MG63 (cell line): ENCODE data around the gene DLG4. TPM values are rescaled to one million over a fixed set of nuclear protein-coding genes. Genes with fewer than 3 reads are reported as not detected.
"Not testable (repeated sequence)": the region's sequence is repeated elsewhere in the genome, so short reads cannot be mapped to it uniquely, and the experiment has no call there.

Experiments used
- DNase-seq: peaks from one replicate; pipeline ENCODE4 v3.0.0-alpha.2; 2020
- H3K27me3 ChIP-seq: fragments of 250-450 bp; sonication (Bioruptor Pico); 2 replicates; pipeline ENCODE4 v1.5.1; 2020; ENCODE audit warnings: mild to moderate bottlenecking, moderate library complexity
- H3K36me3 ChIP-seq: fragments of 250-450 bp; sonication (Bioruptor Pico); 2 replicates; pipeline ENCODE4 v1.5.1; 2020; ENCODE audit warnings: mild to moderate bottlenecking, moderate library complexity
- H3K4me3 ChIP-seq: fragments of 250-450 bp; sonication (Bioruptor Pico); 2 replicates; pipeline ENCODE4 v1.5.1; 2020; ENCODE audit warnings: mild to moderate bottlenecking, moderate library complexity
- H3K9me3 ChIP-seq: fragments of 250-450 bp; sonication (Bioruptor Pico); 2 replicates; pipeline ENCODE4 v1.5.1; 2020; ENCODE audit warnings: mild to moderate bottlenecking, moderate library complexity
- total RNA-seq: library from RNA; depleted of rRNA; stranded (reverse); fragments of >200 nt; shearing (Covaris generic); gene quantifications from 2 replicates; pipeline ENCODE4 v1.2.3, GENCODE V29; 2014; ENCODE audit warnings: low replicate concordance

Gene DLG4
- total RNA-seq, 1 experiment from 2014 or later, result 15.3 TPM

DNA sequence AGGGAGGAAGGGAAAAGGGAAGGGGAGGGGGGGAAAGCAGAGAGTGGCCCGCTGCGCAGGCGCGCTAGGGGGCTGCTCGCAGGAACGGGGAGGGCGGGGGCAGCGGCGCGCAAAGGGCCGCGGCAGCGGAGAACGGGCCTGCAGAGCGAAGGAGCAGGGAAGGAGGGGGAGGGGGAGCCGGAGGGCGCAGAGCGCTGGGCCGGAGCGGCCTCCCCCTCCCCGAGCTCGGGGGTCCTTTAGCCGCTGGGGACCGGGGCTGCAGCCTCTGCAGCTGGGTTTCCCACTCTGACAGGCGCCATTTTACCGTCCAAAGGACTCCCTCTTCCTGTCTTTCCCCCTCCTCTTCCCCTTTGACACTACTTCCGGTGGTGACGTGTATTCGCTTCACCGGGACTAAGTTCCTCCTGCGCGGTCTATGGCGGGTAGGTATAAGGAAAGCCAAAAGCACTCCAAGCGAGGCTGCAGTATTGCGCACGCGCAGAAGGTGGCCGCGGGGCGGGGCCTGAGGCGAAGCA lies 32.1 kb upstream of the DLG4 start, which contains the start of gene CTDNEP1:
CTDNEP1 (minus strand) TSS at position 74 of the 515 bp plus-strand sequence. CDS start 438 bp downstream, outside the sequence.
- peaks cover 19% of the 10 kb centered on the region for H3K36me3 ChIP-seq
- peak; percentile 94 for DNase-seq
- H3K27me3 ChIP-seq, result no peaks in the 10 kb centered on the region
- peak within 1 kb of the TSS; percentile 90 for H3K4me3 ChIP-seq
- H3K9me3 ChIP-seq, result no peaks in the 10 kb centered on the region

DNA sequence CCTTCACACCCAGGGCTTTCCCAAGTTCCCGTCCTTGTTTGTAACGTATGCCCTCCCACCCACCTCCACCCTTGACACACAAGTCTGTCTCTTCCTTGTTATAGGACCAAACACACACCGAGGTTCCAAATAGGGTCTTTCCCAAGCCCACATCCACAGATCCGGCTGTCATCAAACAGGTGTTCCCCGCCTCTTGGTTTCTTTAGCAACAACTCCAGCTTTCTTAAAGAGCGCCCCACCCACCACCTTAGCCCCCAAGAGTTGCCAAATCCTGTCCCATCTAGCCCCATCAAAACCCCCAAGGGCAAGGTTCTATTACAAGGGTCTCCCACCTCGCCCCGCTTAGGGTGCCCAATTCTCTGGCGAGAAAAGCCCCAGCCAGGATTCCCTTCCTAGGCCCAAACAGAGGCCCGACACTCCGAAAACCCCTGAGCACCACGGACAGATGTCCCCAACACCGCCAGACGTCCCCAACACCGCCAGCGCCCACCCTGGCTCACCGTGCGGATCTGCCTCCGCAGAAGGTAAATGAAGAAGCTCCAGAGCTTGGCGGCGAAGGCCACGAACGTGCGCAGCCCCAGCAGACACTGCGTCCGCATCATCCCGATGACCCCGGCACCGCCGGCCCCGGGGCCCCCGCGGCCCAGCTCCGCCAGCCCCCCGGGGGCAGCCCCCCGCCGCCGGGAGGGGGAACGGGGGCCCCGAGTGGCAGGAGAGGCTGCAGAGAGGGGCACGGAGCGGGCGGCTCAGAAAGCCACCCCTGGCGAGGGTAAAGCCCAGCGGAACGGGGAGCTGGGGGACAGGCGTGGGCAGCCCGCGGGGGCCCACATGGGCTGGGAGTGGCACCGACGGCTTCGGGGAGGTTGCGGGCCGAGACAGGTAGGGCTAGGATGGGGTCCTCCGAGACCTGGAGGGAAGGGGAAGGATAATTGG lies 31.3 kb upstream of the DLG4 start:
- Histone ChIP-seq H3K27me3 (no peaks in the 10 kb centered on the region), H3K36me3 (peaks cover 17% of the 10 kb centered on the region)
- DNase-seq, result no peak

DNA sequence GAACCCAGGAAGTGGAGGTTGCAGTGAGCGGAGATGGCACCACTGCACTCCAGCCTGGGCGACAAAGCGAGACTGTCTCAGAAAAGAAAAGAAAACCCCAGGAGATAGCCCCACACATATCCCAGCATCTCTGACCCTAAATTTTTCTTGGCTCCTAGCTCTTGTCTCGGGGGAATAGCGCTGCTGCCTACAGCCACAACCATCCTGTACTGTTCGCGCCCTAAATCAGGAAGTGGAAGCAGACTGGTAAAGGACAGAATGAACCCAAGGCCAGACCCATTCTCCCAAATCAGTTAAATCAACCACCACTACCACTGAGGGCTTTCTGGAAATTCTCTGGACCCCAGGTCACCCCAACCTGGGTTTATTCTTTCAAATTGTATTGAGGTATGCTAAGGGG lies 30.2 kb upstream of the DLG4 start:
- H3K4me3 ChIP-seq, result peak overlapping the region; percentile 90
- H3K27me3 ChIP-seq, result no peaks in the 10 kb centered on the region
- H3K36me3 ChIP-seq, result peaks cover 20% of the 10 kb centered on the region
- no peaks in the 10 kb centered on the region for H3K9me3 ChIP-seq
- DNase-seq, result no peak

More for the DNA sequence above, 31.3 kb upstream of the DLG4 start:
- Histone ChIP-seq H3K4me3 (peak overlapping the region; percentile 90), H3K9me3 (no peaks in the 10 kb centered on the region)

DNA sequence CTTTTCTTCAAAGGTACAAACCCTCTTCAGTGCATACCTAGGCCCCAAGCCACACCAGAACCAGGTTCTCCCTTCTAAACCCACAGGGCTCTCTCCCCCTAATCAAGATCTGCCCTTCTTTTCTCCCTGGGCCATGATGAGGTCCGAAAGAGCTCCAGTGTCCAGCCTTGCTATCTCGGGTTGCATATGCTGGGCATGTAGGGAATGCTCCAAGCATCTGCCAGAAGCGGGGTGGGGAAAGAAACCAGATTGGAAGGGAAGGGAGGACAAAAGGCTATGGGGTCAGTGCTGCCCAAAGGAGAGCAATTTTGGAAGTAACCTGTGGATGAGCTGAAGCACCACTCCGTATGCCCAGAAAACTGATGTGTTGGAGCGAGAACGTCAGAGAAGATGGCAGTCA lies 29.6 kb upstream of the DLG4 start:
- no peak for DNase-seq
- H3K9me3 ChIP-seq, result no peaks in the 10 kb centered on the region
- no peaks in the 10 kb centered on the region for H3K27me3 ChIP-seq
- H3K36me3 ChIP-seq, result peaks cover 15% of the 10 kb centered on the region
- no peak overlapping the region for H3K4me3 ChIP-seq

DNA sequence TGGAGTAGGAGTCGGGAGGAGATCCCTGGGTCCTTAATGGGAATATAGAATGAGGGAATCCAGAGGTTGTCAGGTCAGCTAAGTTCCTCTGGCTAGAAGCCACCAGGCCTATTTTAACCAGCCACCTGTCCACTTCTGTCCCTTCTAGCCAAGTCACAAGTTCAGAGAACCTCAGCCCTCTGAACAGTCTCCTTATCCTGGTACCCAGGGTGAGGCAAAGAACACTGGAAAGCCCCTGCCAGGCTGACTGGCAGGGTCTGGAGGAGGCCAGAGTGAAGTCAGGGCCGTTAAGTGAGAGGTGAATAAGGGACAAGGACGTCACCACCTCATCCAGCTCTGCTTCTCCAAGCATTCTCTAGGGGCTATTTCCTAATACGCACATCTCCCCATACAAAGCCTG lies 29.2 kb upstream of the DLG4 start:
- Histone ChIP-seq H3K9me3 (no peaks in the 10 kb centered on the region), H3K4me3 (no peak overlapping the region), H3K36me3 (peaks cover 13% of the 10 kb centered on the region), H3K27me3 (no peaks in the 10 kb centered on the region)
- no peak for DNase-seq

DNA sequence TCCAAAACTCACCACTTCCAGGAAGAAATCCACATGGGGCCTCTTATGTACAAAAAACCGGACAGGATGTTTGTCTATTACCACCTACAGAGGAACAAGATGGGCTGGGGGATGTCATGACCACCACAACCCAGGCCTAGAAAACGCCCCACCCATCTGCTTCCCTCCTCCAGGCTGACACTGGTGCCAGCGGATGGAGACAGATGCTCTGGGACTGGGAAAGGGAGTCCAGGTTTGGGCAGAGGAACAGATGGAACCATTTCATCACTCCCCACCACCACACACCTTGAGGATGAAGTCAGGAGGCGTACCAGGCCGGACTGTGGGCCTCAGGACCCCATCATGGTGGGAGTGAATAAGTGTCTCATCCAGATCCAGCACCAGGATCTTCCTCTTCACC lies 27.1 kb upstream of the DLG4 start:
- Histone ChIP-seq H3K4me3 (no peak overlapping the region), H3K9me3 (no peaks in the 10 kb centered on the region), H3K36me3 (peaks cover 13% of the 10 kb centered on the region), H3K27me3 (no peaks in the 10 kb centered on the region)
- DNase-seq, result no peak

DNA sequence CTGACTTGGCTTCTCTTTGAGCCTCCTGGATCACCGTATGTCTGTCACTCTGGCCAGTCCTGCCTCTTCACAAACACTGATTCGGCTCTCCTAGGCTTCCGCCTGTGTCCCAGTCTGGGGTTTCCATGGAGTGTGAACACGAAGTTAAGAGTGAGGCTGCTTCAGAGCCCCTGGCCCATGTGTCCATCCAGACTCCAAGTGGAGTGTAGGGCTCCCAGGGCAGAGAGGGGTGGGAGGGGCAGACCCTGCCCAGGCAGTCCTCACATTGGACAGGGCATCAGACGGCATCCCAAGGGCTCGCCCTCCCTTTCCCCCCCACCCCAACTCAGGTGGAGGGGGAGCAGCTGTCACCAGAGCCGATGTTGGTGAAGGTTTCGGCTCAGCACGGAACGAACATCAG lies 24.2 kb upstream of the DLG4 start:
- H3K9me3 ChIP-seq, DNase-seq, H3K4me3 ChIP-seq, H3K27me3 ChIP-seq: not testable (repeated sequence)
- H3K36me3 ChIP-seq, result peaks cover 24% of the 10 kb centered on the region

DNA sequence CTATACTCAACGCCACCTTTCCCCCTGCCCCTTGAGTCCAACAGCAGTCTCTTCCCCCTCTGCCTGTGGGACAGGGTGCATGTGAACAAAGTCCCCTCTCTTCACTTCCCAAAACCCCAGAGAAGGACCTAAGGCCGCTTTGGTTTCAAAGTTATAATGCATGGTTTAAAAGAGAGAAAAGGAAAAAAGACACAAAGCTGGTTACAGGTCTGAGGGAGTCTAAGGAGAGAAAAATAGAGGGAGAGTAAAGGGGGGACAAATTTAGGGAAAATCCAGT lies 23.8 kb upstream of the DLG4 start:
- Histone ChIP-seq H3K36me3 (peaks cover 24% of the 10 kb centered on the region), H3K27me3 (no peaks in the 10 kb centered on the region), H3K4me3 (peak overlapping the region; percentile 91), H3K9me3 (no peaks in the 10 kb centered on the region)
- DNase-seq, result no peak

DNA sequence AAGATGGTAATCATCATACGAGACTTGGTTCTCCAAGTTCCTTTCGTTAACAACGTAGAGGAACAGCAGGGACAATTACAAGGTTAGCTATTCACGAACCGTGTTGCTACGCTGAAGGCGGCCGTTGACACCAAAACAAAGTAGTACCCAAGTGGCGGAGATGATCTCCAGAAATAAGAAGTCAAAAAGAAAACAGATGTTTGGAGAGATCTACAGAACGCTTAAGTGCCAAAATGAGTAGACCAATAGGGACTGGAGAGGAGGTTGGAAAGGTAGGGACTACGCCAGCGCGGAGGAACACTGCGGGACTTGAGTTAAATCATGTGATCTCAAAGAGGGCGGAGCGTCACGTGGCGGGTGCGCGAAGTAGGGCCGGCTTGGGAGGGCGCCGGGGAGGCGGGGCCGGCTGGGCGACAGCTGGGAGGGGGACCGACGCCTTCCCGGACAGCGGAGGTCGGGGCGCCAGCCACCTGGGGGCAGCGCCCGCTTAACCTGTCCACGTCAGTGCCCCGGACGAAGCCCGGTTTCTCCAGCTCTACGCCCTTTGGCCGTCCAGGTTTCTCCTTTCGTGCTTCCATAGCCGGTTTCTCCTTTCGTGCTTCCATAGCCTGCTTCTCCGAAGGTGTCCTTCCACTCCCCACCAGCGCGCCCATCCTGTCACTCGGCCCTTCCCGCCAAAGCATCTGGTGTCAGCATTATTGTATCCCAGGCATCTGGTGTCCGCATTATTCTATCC lies 23.2 kb upstream of the DLG4 start:
- Histone ChIP-seq H3K4me3 (peak overlapping the region; percentile 91), H3K36me3 (peaks cover 24% of the 10 kb centered on the region), H3K9me3 (no peaks in the 10 kb centered on the region), H3K27me3 (no peaks in the 10 kb centered on the region)
- peak; percentile 87 for DNase-seq

DNA sequence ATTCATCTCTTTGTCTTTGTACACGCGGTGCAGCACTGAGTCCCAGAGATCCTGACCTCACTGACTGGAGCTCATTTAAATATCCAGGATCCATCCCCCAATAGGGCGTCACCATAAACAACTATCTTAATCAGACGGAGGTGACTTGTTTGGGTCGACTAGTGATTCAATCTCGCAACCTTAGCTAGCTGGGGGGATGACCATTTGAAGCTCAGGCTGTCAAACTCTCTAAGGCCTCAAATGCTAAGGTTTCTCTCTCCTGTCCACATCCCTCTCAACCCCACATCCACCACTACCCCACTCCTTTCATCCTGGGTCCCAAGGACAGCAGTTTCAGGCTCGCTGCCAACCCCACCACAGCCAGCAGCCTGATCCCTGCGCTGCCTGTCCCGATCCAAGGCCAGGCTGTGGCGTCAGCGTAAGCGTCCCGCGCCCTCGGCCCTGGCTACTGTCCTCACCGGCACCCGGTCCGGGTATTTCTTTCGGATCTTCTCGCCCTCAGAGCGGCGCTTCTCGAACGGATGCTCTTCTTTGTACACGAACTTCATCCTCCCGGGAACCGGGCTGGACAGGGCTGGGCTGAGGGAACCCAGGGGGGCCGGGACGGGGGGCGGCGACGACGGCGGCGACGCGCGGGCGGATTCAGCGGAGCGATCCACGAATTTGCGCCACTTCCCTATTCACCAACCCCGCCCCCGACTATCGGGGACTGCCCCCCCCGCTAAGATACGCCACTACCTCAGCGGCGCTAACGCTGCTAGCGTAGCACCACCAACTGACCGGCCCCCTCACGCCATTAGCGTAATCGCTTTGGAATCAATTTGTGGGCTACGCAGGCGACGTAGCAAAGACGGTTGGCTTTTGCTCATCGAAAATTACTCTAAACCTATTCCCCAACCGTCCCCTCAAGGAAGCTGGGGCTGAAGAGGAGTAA lies 22.4 kb upstream of the DLG4 start, which contains the start of gene GABARAP:
GABARAP (minus strand) TSS at position 667 of the 934 bp plus-strand sequence; CDS start at position 548, 119 bp downstream.
- no peaks in the 10 kb centered on the region for H3K27me3 ChIP-seq
- DNase-seq, result peak; percentile 80
- peak within 1 kb of the TSS; percentile 91 for H3K4me3 ChIP-seq
- H3K9me3 ChIP-seq, result no peaks in the 10 kb centered on the region
- H3K36me3 ChIP-seq, result peaks cover 29% of the 10 kb centered on the region

DNA sequence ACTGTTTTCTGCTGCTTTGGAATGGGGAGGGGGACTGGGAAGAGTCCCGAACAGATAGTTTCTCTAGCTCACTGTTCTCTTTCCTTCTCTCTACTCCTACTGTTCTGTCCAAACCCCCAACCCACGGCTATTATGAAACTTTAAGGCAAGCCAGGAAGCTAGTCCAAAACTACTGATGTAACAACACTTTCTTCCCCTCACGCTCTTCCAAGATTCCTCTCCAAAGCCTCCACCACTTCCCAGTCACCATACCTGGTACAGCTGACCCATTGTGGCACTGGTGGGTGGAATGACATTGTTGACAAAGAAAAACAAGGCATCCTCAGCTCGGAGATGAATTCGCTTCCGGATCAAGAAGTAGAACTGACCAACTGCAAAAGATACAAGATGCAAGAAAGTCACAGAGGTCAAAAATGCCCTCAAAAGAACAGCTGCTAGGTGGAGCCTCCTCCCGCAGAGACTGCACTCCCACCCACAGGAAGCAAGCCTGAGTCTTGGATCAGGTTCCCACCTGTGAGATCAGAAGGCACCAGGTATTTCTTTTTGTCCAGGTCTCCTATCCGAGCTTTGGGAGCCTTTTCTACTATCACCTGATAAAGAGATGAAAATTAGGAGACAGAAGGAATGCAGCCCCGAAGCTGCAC lies 21.6 kb upstream of the DLG4 start:
- H3K4me3 ChIP-seq, result peak overlapping the region; percentile 91
- no peak for DNase-seq
- peaks cover 34% of the 10 kb centered on the region for H3K36me3 ChIP-seq
- H3K27me3 ChIP-seq, result no peaks in the 10 kb centered on the region
- no peaks in the 10 kb centered on the region for H3K9me3 ChIP-seq

DNA sequence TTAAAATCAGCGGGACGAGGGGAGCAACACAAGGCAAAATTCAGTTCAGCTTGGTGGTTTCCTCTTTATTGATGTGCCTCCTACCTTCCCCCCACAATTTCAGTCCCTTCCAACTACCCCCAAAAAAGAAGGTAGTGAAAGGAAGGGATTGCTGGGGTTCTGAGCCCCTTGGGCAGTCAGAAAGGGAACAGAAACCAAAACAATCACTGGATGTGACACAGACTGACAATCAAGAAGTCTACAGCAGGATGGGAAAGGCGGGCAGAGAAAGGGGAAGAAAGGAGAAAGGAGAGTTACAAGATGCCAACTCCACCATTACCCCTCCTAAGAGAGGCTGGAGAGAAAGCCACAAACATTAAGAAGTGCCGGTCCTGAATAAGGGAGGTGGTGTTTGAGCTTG lies 20.7 kb upstream of the DLG4 start:
- Histone ChIP-seq H3K9me3 (no peaks in the 10 kb centered on the region), H3K27me3 (no peaks in the 10 kb centered on the region), H3K4me3 (no peak overlapping the region; the same call in 1 of the 2 replicates), H3K36me3 (peaks cover 32% of the 10 kb centered on the region)
- DNase-seq, result no peak

DNA sequence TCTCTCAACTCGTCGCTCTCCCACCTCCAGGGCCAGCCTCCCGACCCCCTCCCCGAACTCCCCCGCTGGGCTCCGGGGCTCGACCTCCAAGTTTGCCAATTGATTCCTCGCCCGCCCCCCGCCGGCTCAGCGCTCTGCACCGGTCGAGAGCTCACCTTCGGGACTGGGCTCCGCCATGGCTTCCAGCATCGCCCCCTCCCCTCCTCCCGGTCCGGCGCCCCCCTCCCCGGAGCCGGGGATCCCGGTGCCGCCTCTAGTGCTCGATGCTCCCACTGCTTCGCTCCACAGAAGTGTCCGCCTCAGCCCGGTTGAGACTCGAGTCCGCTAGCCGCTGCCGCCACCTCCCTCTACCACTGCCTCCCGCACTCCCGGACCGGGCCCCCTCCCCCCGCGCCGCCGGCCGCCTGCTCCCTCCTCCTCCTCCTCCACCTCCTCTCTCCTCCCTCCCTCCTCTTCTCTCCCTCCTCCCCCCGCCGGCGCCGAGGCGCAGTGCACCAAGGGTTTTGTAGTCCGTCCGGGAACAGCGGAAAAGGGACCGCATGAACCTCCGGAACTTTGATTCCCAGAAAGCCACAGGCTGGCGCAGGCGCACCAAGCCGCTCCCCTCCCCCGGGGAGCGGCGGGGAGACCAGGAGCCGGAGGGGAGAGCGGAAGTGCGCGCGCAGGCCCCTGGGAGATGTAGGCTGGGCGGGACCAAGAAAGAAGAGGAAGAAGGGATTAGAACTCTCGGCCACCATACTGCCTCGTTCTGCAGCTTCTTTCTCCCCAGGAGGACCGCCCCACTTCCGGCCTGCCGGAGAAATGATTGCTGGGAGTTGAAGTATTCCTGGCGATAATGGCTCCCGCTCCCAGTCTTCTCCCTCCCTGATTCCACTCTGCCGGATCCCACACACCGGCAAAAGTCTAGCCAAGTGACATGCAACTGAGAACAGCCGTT lies 19.7 kb upstream of the DLG4 start, which contains the start of gene PHF23:
PHF23 (minus strand) TSS at position 367 of the 937 bp plus-strand sequence; CDS start at position 189, 178 bp downstream.
- DNase-seq, result peak; percentile 95
- Histone ChIP-seq H3K9me3 (no peaks in the 10 kb centered on the region), H3K4me3 (peak within 1 kb of the TSS; percentile 79), H3K36me3 (peaks cover 41% of the 10 kb centered on the region), H3K27me3 (no peaks in the 10 kb centered on the region)

DNA sequence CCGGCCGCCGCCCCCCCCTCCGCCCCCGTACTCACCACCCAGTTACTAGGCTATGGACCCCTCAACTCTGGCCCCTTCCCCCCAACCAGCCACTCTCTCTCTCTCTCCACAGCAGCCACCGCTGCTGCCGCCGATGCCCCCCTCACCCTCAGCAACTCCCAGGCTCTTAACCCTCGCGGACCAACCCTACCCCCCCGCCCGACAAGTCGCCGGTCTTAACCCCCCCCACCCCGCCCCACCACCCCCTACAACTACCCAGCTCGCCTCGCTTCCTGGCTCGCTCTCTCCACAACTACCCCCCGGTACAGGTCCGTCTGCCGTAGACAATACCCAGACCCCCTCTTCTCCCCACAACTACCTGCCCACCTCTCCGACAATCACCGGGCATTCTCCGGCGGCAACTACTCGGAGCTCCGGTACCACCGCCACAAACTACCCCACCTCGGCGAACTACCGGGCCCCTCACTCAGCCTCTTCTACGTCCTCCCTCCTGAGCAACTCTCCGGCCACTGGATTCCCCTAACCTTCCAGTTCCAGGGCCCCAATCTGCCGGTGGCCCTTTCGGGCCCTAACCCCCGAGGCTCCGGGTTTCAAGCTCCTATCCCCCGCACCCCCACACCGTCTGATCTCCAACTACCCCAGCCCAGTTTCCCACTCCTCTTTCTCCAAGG lies 18.9 kb upstream of the DLG4 start:
- Histone ChIP-seq H3K9me3 (no peaks in the 10 kb centered on the region), H3K4me3 (peak overlapping the region; percentile 79), H3K36me3 (peaks cover 41% of the 10 kb centered on the region), H3K27me3 (no peaks in the 10 kb centered on the region)
- DNase-seq, result peak; percentile 40
